ENCODE measurements around the gene RND1.
"Not testable (repeated sequence)": the region's sequence is repeated elsewhere in the genome, so short reads cannot be mapped to it uniquely, and the experiment has no call there.

- not testable (repeated sequence) for TF ChIP-seq CTCF (IDR thresholded peaks at IDR 0.05); POLR2AphosphoS5 (IDR thresholded peaks at IDR 0.05; ENCODE audit: low read depth, low read length); EP300 (IDR thresholded peaks at IDR 0.05; ENCODE audit: borderline replicate concordance in 1 of 2, low read depth in 1 of 2, low read length in 1 of 2); ELF1 (IDR thresholded peaks at IDR 0.05); CHD2 (IDR thresholded peaks at IDR 0.05; ENCODE audit: low read length, partially characterized antibody); GABPA (IDR thresholded peaks at IDR 0.05; ENCODE audit: low read depth); TEAD4 (IDR thresholded peaks at IDR 0.05; ENCODE audit: borderline replicate concordance, insufficient read depth); NRF1 (IDR thresholded peaks at IDR 0.05; ENCODE audit: low read depth, low read length); TCF12 (IDR thresholded peaks at IDR 0.05); FOXM1 (IDR thresholded peaks at IDR 0.05; ENCODE audit: low read depth); MXI1 (IDR thresholded peaks at IDR 0.05; ENCODE audit: low read depth, low read length)
- TF ChIP-seq, protein P1, sequence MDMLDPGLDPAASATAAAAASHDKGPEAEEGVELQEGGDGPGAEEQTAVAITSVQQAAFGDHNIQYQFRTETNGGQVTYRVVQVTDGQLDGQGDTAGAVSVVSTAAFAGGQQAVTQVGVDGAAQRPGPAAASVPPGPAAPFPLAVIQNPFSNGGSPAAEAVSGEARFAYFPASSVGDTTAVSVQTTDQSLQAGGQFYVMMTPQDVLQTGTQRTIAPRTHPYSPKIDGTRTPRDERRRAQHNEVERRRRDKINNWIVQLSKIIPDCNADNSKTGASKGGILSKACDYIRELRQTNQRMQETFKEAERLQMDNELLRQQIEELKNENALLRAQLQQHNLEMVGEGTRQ (IDR thresholded peaks at IDR 0.05; ENCODE audit: borderline replicate concordance, low read depth, low read length): not testable (repeated sequence)
Measured at GRCh38 chr12:48860236-48860635, 5.4 kb downstream of the RND1 start.

Measured in SK-N-SH (cell line).